ENCODE measurements around the gene MPEG1.
A peak's percentile ranks its signal among the peaks of the same experiment; 100 is the strongest.

Gene MPEG1

GRCh38 chr11:59222464-59223060 lies 9.8 kb upstream of the MPEG1 start:
- ChIA-PET POLR2A (ENCODE audit: low non-redundant PET) (no interaction called here), CTCF (interaction anchor here (0.6 to 0.7 kb wide), 3 partner anchors 21 to 52 kb away, joined by 3 read pairs; no protein-coding TSS in a partner anchor)
- DNase-seq (ENCODE audit: low spot score), result no peak
- no peak for TF ChIP-seq CTCF (conservative IDR thresholded peaks at IDR 0.05; ENCODE audit: low read depth)
- no peak overlapping the region for H3K27ac ChIP-seq

GRCh38 chr11:59221441-59221840 lies 8.7 kb upstream of the MPEG1 start:
- peak; percentile 61 for DNase-seq (ENCODE audit: low spot score)
- POLR2A ChIA-PET (ENCODE audit: low non-redundant PET), result no interaction called here
- no peak overlapping the region for H3K27ac ChIP-seq
- TF ChIP-seq CTCF (conservative IDR thresholded peaks at IDR 0.05; ENCODE audit: low read depth), result no peak
- CTCF ChIA-PET, result interaction anchor here (0.7 to 0.8 kb wide), 3 partner anchors 15 to 177 kb away, joined by 3 to 4 read pairs (median 3); no protein-coding TSS in a partner anchor

- no peak for DNase-seq (ENCODE audit: low spot score)
- POLR2A ChIA-PET (ENCODE audit: low non-redundant PET), result no interaction called here
- H3K27ac ChIP-seq, result no peak overlapping the region
- TF ChIP-seq CTCF (conservative IDR thresholded peaks at IDR 0.05; ENCODE audit: low read depth), result no peak
- CTCF ChIA-PET, result interaction anchor here (0.6 kb wide), 1 partner anchor 621 kb away, joined by 3 read pairs; no protein-coding TSS in a partner anchor
Observed at GRCh38 chr11:59219836-59220235, 7.1 kb upstream of the MPEG1 start.

- no peak for DNase-seq (ENCODE audit: low spot score)
- TF ChIP-seq CTCF (conservative IDR thresholded peaks at IDR 0.05; ENCODE audit: low read depth), result no peak
- no peak overlapping the region for H3K27ac ChIP-seq
- ChIA-PET CTCF (no interaction called here), POLR2A (ENCODE audit: low non-redundant PET) (no interaction called here)
Observed at GRCh38 chr11:59218893-59219292, 6.2 kb upstream of the MPEG1 start.

GRCh38 chr11:59218319-59218718 lies 5.6 kb upstream of the MPEG1 start:
- no peak for TF ChIP-seq CTCF (conservative IDR thresholded peaks at IDR 0.05; ENCODE audit: low read depth)
- ChIA-PET POLR2A (ENCODE audit: low non-redundant PET) (no interaction called here), CTCF (interaction anchor here (0.7 kb wide), 1 partner anchor 27 kb away, joined by 4 read pairs; no protein-coding TSS in a partner anchor)
- DNase-seq (ENCODE audit: low spot score), result no peak
- H3K27ac ChIP-seq, result no peak overlapping the region

- TF ChIP-seq CTCF (conservative IDR thresholded peaks at IDR 0.05; ENCODE audit: low read depth), result no peak
- no peak overlapping the region for H3K27ac ChIP-seq
- POLR2A ChIA-PET (ENCODE audit: low non-redundant PET), result no interaction called here
- CTCF ChIA-PET, result no interaction called here
- DNase-seq (ENCODE audit: low spot score), result peak; percentile 57
Observed at GRCh38 chr11:59216641-59217564, 4.2 kb upstream of the MPEG1 start.

Measured in RWPE1 (cell line).